Erythroblast (primary cell): ENCODE measurements around the gene IARS2.

ENCODE experiments used
- GATA1 ChIP-seq: IDR thresholded peaks from 2 replicates; pipeline ENCODE4 v1.6.1; 2011; ENCODE audit warnings: low read depth, mild to moderate bottlenecking, control low read depth, low read length, moderate library complexity
- POLR2A ChIP-seq: IDR thresholded peaks from 2 replicates; pipeline ENCODE4 v1.6.1; 2011; ENCODE audit warnings: mild to moderate bottlenecking, low read length

DNA sequence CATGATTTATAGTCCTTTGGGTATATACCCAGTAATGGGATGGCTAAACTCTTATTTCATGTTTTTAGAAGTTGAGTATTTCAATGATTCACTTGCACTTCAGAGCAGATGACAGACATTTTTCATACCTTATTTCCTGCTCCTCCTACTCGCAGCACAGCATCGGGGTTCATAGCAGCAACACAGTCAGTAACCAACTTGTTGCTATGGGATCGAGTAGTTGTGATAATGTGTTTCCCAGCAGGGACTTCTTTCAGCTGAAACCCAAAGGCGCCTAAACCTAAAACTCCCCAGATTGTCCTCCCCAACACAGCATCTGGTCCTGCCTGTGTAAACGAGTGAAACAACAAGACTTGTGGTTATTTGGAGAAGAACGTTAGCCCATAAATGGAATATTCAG, 31.3 kb upstream of the IARS2 start:
- TF ChIP-seq POLR2A, result no peak
- no peak for TF ChIP-seq GATA1
